Pulmonary artery endothelial cell (primary cell): Measurements from ENCODE around the gene GABRG3. TPM values are rescaled to one million over a fixed set of nuclear protein-coding genes. Genes with fewer than 3 reads are reported as not detected.

ENCODE experiments used
- DNase-seq: peaks from one replicate; pipeline ENCODE4 v3.0.0-alpha.2; 2011; ENCODE audit warnings: low read depth, low spot score
- total RNA-seq: library from RNA; depleted of rRNA; stranded (reverse); fragments of >200 nt; gene quantifications from 2 replicates; pipeline ENCODE4 v1.2.3, GENCODE V29; 2014

The GABRG3 gene
- total RNA-seq, 1 donor from 2014 or later, result not detected

DNA sequence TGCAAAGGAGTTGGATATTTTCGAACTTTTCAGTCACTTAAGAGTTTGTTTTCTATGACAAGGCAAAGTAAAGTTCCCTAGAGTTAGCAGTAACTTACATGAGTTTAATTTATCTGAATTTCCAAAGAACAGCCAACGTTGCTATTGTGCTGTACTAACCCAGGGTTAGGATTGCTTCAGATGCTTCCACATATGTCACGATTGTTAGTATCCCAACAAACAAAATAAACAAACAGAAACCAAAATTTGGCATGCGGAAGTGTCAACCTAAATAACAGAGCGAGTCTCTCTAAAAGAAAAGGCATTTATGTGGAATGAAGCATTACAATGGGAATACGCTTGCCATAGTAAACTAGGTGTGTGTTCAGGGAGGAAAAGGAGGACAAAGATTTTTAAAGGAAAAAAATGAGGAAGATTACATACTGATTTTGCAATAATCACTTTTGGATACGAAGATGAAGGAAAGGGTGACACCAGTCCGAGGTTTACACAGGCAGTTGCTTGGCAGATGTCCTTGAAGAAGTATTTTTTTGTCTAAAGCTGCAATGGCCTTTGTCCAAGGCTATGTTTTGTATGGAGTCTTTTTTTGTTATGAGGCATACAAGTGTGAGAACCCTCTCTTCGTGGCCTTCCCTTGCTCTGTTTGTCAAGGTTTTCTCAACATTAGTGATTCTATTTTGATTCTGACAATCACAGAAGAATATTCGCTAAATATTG, 267.9 kb downstream of the GABRG3 start:
- DNase-seq, result no peak

DNA sequence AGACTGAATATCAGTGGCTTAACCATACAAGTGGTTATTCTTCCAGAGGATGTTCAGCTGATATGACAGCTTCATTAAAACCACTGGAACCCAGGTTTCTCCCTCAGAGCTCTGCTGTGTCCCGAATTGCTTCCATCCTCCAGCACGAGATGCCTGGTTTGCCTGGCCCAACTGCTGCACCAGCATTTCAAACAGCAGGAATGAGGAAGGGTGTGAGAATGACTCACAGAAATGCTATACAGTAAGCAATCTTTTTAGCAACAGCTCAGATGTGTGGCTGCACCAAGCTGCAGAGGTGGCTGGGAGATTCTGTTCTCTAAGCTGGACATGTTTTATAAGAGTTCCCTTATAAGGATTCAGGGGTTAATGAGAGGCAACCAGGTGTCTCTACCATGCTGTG, 271.0 kb downstream of the GABRG3 start:
- no peak for DNase-seq

DNA sequence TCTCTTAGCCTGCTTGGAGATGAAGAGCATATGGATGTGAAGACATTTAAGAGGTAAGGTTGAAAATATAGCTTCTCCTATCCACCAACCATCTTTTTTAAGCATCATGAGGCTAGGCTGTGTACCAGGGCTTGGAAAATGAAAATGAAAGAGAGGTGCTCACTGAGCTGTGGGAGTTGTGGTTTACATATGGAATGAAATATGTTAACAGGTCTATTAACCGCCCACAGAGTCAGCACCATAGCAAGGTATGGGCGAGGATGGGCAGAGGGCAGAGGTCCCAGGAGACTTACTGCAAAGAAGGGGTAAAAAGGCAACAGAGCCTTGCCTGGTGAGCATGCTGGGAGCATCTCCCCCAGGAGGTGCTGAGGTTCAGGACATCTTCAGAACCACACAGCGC, 273.1 kb downstream of the GABRG3 start:
- no peak for DNase-seq

DNA sequence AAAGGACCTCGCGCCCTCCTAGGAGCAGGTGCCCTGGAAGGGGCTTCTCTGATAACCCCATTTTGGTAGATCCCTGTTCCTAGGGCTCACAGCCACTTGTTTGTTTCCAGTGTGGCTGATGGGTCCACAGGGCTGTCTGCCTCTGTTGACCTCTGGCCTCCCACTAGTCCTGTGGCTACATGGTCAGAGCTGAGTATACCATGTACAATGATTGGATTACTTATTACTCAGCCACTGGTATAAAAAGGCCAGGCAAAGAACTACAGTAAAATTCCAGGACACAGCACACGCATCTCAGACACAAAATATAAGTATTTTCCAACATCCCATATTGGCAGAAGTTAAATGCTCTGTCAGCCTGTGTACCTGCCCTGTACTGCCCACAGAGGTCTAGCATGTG, 277.3 kb downstream of the GABRG3 start:
- no peak for DNase-seq

DNA sequence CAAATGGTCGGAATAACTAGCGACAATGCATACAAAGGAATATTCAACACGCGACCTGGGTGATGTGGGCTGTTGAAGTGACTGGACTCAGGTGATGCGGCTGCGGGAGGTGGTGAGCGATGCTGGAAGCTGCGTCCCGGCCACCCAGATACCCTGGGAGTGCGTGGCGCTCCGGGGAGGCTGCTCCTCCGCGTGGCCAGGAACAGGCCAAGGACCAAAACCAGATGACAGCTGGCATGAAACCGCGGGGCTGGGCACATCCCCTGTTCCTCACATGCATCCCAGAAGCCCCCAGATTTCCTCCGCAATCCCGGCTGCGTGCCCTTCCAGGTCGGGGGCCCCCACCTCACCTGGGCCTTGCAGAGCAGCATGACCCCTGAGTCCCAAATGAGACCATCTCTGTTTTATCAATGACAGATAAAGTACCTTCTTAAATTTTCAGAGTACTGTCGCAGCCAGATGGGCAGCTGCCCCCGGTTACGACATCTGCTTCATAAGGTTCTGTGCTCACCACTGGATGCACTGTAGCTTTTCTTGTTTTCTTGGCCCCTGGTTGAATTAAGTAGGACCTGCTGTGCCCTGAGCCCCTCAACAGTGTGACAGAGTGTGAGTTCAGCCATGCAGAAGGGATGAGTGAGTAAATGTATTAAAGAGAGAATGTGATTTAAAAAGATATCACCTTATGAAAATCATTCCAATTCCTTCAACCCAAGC, 278.2 kb downstream of the GABRG3 start:
- no peak for DNase-seq

DNA sequence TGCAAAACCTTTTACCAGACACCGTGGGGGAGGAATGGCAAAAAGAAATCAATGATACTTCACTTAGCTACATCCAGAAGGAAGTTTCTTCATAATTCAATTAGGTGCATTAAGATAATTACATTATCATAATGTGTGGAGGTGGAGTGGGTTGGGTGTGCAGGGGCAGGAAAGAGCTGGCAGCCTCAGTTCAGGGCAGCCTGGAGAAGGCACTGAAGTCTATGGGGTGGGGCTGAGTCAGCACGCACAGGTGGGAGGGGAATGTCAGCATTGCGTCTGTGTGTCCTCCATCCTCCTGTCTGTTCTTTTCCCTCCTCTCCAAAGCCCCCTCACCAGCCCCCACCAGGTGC, 278.8 kb downstream of the GABRG3 start:
- no peak for DNase-seq

DNA sequence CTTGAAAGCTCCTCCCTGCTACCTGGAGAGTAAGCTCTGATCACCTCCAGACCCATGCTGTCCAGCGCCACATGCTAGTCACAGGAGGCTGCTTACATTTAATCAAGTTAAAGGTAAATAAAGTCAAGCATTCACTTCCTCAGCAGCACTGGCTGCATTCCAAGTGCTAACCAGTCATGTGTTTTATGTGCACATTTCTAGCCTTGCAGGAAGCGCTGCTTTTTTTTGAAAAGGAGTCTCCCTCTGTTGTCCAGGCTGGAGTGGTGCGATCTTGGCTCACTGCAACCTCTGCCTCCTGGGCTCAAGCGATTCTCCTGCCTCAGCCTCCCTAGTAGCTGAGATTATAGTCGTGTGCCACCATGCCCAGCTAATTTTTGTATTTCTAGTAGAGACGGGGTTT, 279.2 kb downstream of the GABRG3 start:
- no peak for DNase-seq

DNA sequence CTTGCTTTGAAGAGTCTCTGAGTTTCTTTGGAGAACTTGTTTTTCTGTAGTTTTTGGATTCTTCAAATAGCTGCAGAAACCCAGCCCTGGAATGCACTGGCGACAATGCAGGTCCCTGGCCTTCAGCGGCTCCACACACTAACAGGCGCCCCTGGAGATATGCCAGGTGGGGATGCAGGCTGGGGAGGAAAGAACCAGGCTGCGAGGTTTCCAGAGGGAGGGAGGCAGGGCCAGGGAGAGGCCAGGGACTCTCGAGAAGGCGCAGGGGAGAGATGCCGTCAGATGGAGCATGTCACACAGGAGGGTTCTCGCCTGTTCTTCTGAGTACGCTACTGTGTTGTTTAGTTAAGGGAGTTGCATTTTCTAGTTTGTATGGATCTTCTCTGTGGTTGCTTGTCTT, 283.1 kb downstream of the GABRG3 start:
- DNase-seq, result no peak

DNA sequence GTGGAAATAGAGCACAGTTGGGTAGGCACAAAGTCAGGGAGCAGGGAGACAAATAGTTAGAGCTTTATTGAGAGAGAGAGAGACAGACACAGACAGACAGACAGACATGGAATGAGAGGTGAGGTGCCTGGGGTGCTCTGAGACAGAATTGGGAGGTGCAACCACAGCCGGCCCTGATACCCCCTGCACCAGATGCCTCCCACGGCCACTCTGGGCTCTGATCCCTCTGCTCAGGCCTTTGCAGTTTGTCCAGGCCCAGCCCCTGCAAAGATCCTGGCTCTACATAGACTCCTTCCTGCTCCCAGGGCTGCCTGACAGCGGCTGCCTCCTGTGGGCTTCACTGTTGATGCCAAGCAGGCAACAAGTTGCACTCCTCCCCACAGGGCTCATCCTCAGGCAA, 283.8 kb downstream of the GABRG3 start:
- DNase-seq, result no peak

DNA sequence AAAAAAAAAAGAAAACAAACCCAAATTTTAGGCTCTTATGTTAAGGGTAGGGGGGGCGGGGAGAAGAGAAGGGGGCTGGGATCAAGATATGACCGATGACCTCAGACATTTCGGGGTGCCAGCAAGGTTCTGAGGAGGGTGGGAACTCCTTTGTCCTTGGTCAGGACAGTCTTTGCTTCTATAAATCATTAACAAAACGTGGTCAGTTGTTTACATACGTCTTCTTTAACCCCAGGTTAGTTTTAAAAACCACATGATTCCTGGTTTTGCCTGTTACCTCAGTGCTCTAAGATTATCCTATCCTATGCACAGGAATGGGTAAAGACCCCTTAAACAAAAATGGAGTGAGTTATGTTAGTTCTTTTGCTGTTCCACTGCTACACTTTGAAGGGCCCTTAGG, 285.5 kb downstream of the GABRG3 start:
- DNase-seq, result no peak

DNA sequence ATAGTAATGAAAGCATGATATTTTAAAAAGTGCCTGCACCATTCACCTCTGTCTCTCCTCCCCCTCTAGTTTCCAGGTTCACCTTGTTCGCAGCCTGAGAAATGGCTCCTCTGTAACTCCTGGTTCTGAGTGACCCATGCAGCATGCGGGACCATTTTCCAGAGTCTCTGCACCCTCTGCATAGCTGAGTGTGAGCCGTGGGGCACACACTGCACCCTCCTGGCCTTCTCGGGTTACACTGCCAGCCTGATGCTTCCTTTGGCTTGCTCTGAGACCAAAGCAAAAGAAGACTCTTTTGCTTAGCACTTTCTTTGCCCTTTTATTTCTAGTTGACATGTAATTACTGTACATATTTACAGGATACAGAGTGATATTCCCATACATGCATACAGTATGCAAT, 287.3 kb downstream of the GABRG3 start:
- no peak for DNase-seq

DNA sequence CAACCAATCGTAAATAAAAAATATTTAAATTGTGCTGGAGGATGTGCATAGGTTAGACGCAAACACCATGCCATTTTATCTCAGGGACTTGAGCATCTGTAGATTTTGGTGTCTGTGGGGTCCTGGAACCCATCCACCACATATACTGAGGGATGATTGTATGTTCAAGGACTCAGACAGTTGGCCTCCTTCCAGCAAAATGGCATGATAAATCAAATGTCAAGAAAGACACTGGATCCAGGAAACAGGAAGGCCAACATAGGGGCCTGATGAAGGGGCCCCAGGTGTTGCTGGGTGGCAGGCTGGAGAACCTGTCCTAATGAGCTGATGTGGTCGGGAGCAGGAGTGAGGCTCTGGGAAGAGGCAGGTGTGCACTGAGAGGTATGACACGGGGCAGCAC, 289.5 kb downstream of the GABRG3 start:
- no peak for DNase-seq

DNA sequence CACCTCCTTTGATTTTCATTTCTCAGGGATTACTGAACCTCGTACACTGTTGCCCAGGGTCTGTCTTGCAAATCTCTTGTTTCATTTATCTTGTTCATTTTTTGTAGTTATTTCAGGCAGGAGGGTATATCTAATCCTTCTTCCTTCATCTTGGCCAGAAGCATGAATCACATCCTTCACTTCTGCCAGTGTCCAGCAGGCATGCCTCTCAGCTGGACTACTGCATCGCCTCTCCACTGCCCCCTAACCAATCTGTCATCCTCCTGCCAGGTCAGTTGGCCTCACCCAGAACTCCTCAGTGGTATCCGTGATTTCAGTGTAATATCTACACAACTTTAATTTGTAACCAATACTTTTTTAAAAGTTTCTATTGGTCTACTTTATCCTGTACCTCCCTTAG, 297.9 kb downstream of the GABRG3 start:
- DNase-seq, result no peak

DNA sequence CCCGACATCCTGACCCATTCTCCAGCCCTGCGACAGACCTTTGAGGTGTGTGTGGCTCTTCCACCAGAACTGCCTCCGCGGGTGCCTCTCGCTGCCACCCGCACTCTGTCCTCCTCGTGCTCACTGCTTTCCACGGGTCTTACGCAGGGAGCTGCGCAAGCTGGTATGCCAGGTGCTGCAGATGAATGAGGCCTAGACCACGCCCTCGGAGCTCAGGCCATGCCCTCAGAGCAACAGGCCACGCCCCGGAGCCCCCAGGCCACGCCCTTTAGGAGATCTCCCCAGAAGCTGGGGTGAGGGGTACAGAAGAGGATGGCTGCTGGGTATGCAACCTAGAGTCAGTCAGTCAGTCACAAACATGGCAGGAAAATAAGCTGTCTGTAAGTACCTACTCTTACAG, 300.3 kb downstream of the GABRG3 start:
- DNase-seq, result no peak

DNA sequence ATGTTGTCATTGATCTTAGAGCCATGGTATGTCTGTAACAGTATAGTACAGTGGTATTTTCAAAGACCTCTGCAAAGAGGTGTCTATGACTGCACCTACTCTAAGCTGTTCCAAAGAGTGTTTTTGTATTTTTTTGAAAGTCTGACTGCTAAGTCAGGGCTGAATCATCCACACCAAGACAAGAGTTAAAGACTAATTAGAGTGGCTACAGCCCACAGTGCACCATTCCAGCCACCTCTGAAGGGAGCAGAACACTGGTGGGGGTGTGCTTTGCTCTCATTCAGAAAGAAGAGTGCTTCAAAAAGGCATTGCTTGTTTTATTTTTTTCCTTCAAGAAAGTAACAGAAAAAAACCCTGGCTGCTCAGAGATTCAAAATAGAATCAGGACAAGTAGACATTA, 301.4 kb downstream of the GABRG3 start:
- no peak for DNase-seq

DNA sequence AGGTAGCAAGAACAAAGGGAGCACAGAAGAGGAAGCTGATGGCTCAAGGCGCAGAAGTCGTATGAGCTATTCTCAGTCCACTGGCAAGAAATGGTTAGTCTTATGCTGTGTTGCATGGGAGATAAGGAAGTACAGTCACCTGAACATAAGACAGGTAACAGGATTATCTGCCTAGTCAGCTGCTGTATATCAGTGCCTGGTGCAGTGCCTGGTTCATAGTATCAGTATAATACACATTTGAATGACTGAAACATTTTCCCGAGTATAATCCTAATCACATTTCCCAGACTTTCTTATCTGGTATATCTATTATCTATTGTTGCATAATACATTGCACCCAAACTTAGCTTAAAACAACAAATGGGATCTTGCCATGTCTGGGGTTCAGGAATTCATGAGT, 302.5 kb downstream of the GABRG3 start:
- no peak for DNase-seq

DNA sequence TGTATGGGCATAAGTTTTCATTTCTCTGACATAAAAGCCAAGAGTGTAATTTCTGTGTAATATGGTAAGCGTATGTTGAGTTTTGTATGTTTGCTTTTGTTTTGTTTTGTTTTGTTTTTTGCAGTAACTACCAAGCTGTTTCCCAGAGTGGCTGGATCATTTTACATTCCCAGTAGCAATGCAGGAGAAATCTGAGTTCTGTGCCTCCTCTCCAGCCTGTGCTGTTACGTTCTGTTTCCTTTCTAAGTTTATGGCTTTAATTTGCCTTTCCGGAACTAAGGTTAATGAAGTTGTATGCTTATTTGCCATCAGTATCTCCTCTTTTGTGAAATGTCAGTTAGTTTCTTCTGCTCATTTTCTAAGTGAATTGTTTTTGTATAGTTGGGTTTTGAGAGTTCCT, 307.8 kb downstream of the GABRG3 start:
- DNase-seq, result no peak

DNA sequence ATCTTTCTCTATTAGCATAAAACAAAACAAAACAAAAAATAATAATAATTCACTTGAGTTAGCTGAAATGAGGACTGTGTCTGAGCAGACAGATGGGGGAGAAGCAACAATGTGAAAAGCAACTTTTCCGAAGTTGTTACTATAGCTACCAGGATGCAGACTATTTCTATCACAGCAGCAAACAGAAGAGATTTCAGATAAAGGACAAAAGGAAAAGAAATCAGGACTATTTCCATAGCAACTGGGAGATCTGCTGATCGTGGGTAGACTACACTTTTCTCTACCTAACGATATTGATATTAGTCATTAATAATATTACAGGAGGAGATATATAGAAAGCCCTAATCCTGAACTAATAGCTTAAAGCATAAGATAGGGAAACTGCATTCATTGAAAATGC, 321.7 kb downstream of the GABRG3 start:
- DNase-seq, result no peak

DNA sequence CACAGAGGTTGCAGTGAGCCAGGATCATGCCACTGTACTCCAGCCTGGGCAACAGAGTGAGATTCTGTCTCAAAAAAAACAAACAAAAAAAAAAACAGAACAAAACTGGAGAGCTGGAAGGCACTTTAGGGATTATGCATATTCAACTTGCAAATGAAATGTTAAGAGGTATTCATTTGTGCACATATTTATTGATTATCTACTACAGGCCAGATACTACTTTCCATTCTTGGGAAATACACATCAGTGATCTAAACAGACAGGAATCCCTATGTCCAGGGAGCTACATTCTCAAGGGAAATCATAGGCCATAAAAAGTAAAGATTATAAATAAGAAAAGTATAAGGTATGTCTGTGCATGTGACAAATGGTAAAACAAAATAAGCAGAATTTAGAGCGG, 322.6 kb downstream of the GABRG3 start:
- no peak for DNase-seq

DNA sequence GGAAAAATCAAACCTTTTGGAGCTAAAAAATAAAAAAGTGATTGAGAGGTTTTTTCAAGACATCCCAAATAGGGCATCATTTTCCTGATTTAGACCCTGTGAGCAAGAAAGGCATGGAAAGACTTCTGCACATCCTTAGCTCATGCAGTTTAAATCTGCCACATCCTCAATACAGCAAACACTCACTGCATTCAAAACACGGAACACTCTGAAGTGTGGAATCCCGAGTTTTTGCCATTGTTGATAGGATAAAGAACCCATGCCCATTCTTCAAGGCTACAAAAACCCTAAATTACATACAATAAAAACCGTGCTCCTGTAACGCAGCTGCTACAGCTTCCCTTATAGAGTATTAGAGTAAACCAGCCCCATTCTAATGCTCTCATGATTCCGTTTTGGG, 346.8 kb downstream of the GABRG3 start:
- no peak for DNase-seq

DNA sequence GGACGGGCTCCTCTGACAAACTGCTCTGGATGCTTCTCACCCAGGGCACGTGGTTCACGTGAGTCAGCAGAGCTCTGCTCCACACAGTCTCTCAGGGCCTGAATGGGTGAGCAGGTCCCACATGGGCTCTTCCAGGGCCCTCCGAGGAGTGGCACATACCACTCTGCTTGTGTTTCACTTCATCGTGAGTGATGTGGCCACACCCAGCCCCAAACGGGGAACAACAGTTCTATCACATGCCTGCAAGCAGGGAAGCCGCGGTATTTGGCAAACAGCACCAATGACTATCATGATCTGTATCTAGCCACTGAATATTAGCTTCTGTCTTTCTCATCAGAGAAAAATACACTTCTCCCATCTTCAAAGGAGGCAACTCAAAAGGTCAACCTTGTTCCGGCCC, 352.8 kb downstream of the GABRG3 start:
- no peak for DNase-seq

DNA sequence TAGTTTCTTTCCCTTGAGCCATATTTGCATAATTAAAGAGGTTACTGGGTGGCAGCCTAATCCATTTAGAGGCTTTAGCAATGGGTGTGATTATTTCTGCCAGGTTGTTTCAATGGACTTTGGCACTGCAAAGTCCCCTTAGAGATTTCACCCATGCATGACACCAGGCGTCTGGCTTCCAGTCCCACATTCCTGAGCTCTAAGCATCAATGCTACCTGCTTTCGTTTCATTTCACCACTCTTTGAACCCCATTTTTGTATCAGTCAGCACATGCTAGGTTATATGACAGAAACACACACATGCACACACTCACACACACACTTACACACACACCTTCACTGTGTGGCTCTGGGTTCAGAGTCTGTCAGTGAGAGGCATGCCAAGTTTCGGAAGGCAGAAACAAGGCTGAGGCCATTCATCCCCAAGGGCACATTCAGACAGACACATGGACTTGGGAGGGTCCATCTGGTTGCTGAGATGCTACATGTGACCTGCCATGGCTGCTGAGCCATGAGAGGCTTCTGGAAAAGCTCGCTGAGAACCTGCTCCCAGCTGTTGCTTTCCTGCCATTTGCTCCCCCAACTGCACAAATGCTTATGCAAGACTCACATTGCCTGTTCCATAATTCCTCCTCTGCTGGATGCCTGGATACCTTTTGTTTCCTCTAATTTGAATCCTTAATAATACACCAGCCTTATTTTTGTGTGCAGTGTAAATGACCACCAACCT, 354.1 kb downstream of the GABRG3 start:
- DNase-seq, result no peak
